SK-N-SH (cell line): Measurements from ENCODE around the gene SMARCA4. TPM values are rescaled to one million over a fixed set of nuclear protein-coding genes. Genes with fewer than 3 reads are reported as not detected.

ENCODE experiments used
- CTCF ChIA-PET: fragments of 300-600, 350-600 bp; formaldehyde crosslinking; extraction: SDS; loops from one replicate; lab custom pipeline; 2021; lab: Yijun Ruan, JAX
- POLR2A ChIA-PET: fragments of 350-600 bp; sonication (Branson Sonifier 250); formaldehyde crosslinking; extraction: SDS; loops from one replicate; lab custom pipeline; 2020; ENCODE audit warnings: antibody characterized with exemption, inconsistent platforms; lab: Yijun Ruan, JAX
- DNase-seq: peaks from one replicate; pipeline ENCODE4 v3.0.0; 2012
- H2AFZ ChIP-seq: fragments of 200-600 bp; sonication (generic); 2 replicates; pipeline ENCODE4 v1.8.1; 2016; ENCODE audit warnings: antibody characterized with exemption, mild to moderate bottlenecking, low read depth
- H3F3A ChIP-seq: fragments of 200-600 bp; sonication (generic); replicated peaks from 2 replicates; pipeline ENCODE3; 2016; ENCODE audit warnings: antibody characterized with exemption, mild to moderate bottlenecking; ENCODE audit not compliant: insufficient read depth
- H3K27ac ChIP-seq, 2 experiments: fragments of 200-500 bp in 1 of 2; fragments of 200-600 bp in 1 of 2; sonication (Bioruptor generic) in 1 of 2; sonication (generic), shearing (Covaris generic) in 1 of 2; 2 replicates each; pipeline versions ENCODE4 v1.5.1 to v1.6.1; 2014 to 2016; ENCODE audit warnings: low read depth in 2 of 2, inconsistent platforms in 1 of 2, low read length in 1 of 2, mild to moderate bottlenecking in 1 of 2, mixed read lengths in 1 of 2
- H3K27me3 ChIP-seq: fragments of 200-600 bp; sonication (generic), shearing (Covaris generic); 2 replicates; pipeline ENCODE4 v1.6.1; 2016; ENCODE audit warnings: mixed run types; ENCODE audit not compliant: insufficient read depth
- H3K36me3 ChIP-seq, 2 experiments: fragments of 200-500 bp in 1 of 2; fragments of 200-600 bp in 1 of 2; sonication (Bioruptor generic) in 1 of 2; sonication (generic) in 1 of 2; replicated peaks in 1 of 2; 2 replicates each; pipeline versions ENCODE3 to v1.5.1; 2014 to 2016; ENCODE audit warnings: low read length in 1 of 2, mild to moderate bottlenecking in 1 of 2; ENCODE audit not compliant: insufficient read depth in 2 of 2, control insufficient read depth in 1 of 2
- H3K4me1 ChIP-seq, 2 experiments: fragments of 200-500 bp in 1 of 2; fragments of 200-600 bp in 1 of 2; sonication (Bioruptor generic) in 1 of 2; sonication (generic), shearing (Covaris generic) in 1 of 2; 2 replicates each; pipeline versions ENCODE4 v1.5.1 to v1.6.1; 2014 to 2016; ENCODE audit warnings: low read depth in 1 of 2, low read length in 1 of 2, mixed run types in 1 of 2; ENCODE audit not compliant: insufficient read depth in 2 of 2, control insufficient read depth in 1 of 2
- H3K4me2 ChIP-seq: fragments of 200-600 bp; sonication (generic), shearing (Covaris generic); 2 replicates; pipeline ENCODE4 v1.6.1; 2017; ENCODE audit warnings: mixed run types
- H3K4me3 ChIP-seq, 2 experiments: fragments of 200-500 bp in 1 of 2; fragments of 200-600 bp in 1 of 2; sonication (Bioruptor generic) in 1 of 2; sonication (generic), shearing (Covaris generic) in 1 of 2; 2 replicates each; pipeline versions ENCODE4 v1.5.1 to v1.8.1; 2014 to 2016; ENCODE audit warnings: low read depth in 2 of 2, inconsistent platforms in 1 of 2, low read length in 1 of 2, mild to moderate bottlenecking in 1 of 2, mixed read lengths in 1 of 2, moderate library complexity in 1 of 2
- H3K79me2 ChIP-seq: fragments of 200-600 bp; sonication (generic); 2 replicates; pipeline ENCODE4 v1.8.1; 2017; ENCODE audit warnings: mild to moderate bottlenecking; ENCODE audit not compliant: insufficient read depth
- H3K9ac ChIP-seq: fragments of 200-600 bp; sonication (generic); 2 replicates; pipeline ENCODE4 v1.6.1; 2017; ENCODE audit warnings: mixed run types
- H3K9me2 ChIP-seq: fragments of 200-600 bp; sonication (generic); 2 replicates; pipeline ENCODE4 v1.6.1; 2017; ENCODE audit warnings: mixed run types
- H3K9me3 ChIP-seq: fragments of 200-600 bp; sonication (generic); 2 replicates; pipeline ENCODE4 v1.6.1; 2017; ENCODE audit warnings: mixed run types, mild to moderate bottlenecking, moderate library complexity
- H4K20me1 ChIP-seq: fragments of 200-600 bp; sonication (generic); 2 replicates; pipeline ENCODE4 v1.6.1; 2017; ENCODE audit warnings: mild to moderate bottlenecking, mixed run types; ENCODE audit not compliant: insufficient read depth
- CHD2 ChIP-seq: fragments of 150-350 bp; IDR thresholded peaks from 2 replicates; pipeline ENCODE4 v1.6.1; 2018; ENCODE audit warnings: low read length; ENCODE audit not compliant: partially characterized antibody
- EZH2phosphoT487 ChIP-seq: fragments of 200-600 bp; sonication (generic); IDR thresholded peaks from 2 replicates; pipeline ENCODE4 v1.6.1; 2017; ENCODE audit warnings: low read depth, mixed run types, mild to moderate bottlenecking, antibody characterized with exemption, moderate library complexity, borderline replicate concordance
- FOXJ3 ChIP-seq: sonication (generic); formaldehyde crosslinking; IDR thresholded peaks from 2 replicates; pipeline ENCODE4 v1.5.1; 2020; ENCODE audit warnings: mild to moderate bottlenecking, missing genetic modification reagents
- FOXM1 ChIP-seq: IDR thresholded peaks from 2 replicates; pipeline ENCODE4 v1.4.0; 2012; ENCODE audit warnings: low read depth, mild to moderate bottlenecking
- JUND ChIP-seq: IDR thresholded peaks from 2 replicates; pipeline ENCODE4 v1.4.0; 2012
- MEF2A ChIP-seq: IDR thresholded peaks from 2 replicates; pipeline ENCODE4 v1.4.0; 2012; ENCODE audit warnings: low read depth, borderline replicate concordance
- NFIC ChIP-seq: IDR thresholded peaks from 2 replicates; pipeline ENCODE4 v1.4.0; 2012; ENCODE audit warnings: borderline replicate concordance
- RCOR1 ChIP-seq: fragments of 150-350 bp; IDR thresholded peaks from 2 replicates; pipeline ENCODE4 v1.6.1; 2017; ENCODE audit warnings: antibody characterized with exemption, low read length
- SIN3A ChIP-seq: IDR thresholded peaks from 2 replicates; pipeline ENCODE4 v1.6.1; 2012; ENCODE audit warnings: low read depth, mild to moderate bottlenecking, low read length, moderate library complexity, borderline replicate concordance
- TEAD4 ChIP-seq: IDR thresholded peaks from 2 replicates; pipeline ENCODE4 v1.4.0; 2012; ENCODE audit warnings: mild to moderate bottlenecking, borderline replicate concordance; ENCODE audit not compliant: insufficient read depth
- YY1 ChIP-seq: IDR thresholded peaks from 2 replicates; pipeline ENCODE4 v1.4.0; 2012; ENCODE audit warnings: low read depth, mild to moderate bottlenecking
- WGBS: methylation state at CpG from one replicate; pipeline ENCODE4 v1.1.6; 2017; ENCODE audit warnings: low lambda C conversion rate; 5-methylcytosine and 5-hydroxymethylcytosine counted together
- polyA plus RNA-seq, 3 experiments: library from polyadenylated mRNA; depleted of rRNA; stranded (reverse); fragments of >200 nt; gene quantifications; 2 replicates each; pipeline ENCODE4 v1.2.3, GENCODE V29; 2012
- TF ChIP-seq, protein P1 (sequence below): fragments of 200-600 bp; sonication (generic); IDR thresholded peaks from 2 replicates; pipeline ENCODE4 v1.6.1; 2017; ENCODE audit warnings: antibody characterized with exemption, mild to moderate bottlenecking, moderate library complexity
- TF ChIP-seq, protein P2 (sequence below): fragments of 150-350 bp; IDR thresholded peaks from 2 replicates; pipeline ENCODE4 v1.6.1; 2017; ENCODE audit warnings: antibody characterized with exemption, low read length, low read depth, borderline replicate concordance
- TF ChIP-seq, protein P3 (sequence below): IDR thresholded peaks from 2 replicates; pipeline ENCODE4 v1.4.0; 2012; ENCODE audit warnings: low read depth

SMARCA4 gene
- polyA plus RNA-seq, 1 of the 3 experiments (the other 2 are of a cell fraction), result 90.7 TPM

DNA sequence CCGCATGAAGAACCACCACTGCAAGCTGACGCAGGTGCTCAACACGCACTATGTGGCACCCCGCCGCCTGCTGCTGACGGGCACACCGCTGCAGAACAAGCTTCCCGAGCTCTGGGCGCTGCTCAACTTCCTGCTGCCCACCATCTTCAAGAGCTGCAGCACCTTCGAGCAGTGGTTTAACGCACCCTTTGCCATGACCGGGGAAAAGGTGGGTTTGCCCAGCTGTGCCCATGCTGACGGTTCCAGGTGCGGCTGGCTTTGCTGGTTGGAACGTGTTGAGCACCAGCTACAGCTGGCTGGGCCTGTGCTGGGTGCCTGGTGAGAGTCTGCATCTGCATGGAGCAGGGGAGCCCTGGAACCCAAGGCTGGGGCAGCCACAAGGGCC is 60.9 kb downstream of the SMARCA4 start:
- POLR2A ChIA-PET, result interaction anchor here (0.5 kb wide), 1 partner anchor 65 kb away, joined by 3 read pairs; no protein-coding TSS in a partner anchor
- 94% methylated on average over 11 of the region's 15 CpGs for WGBS

DNA sequence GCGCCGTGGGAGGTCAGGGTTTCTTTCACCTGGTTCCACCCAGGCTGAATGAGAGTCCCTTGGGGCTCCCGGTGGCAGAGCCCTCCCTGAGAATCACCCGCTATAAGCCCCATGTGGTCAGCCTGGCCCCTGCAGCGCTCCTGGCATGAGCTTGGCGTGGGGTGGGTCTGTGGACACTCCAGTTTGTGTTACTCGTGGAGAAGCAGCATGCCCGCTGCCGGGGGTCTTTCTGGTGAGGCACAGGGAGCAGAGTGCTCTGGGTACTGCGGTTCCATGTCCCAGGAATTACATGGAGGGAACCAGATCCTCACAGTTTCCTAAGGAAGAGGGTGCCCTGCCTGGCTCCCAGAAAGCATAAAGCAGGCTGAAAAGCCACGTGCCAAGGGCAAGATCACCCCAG is 62.2 kb downstream of the SMARCA4 start:
- no peaks in the 10 kb centered on the region for H3F3A ChIP-seq
- no peaks in the 10 kb centered on the region for H3K9me3 ChIP-seq
- H3K79me2 ChIP-seq, result no peaks in the 10 kb centered on the region
- DNase-seq, result no peak
- no peak overlapping the region; a peak in 1 of 4 replicates for H3K27ac ChIP-seq
- H3K4me1 ChIP-seq, result no peaks in the 10 kb centered on the region; a peak in 1 of 4 replicates
- no peaks in the 10 kb centered on the region for H3K9me2 ChIP-seq
- 87% methylated on average over 7 of the region's 11 CpGs for WGBS
- no peaks in the 10 kb centered on the region for H3K27me3 ChIP-seq
- no peak overlapping the region for H3K9ac ChIP-seq
- H4K20me1 ChIP-seq, result no peaks in the 10 kb centered on the region
- no peak overlapping the region for H3K4me2 ChIP-seq
- H3K36me3 ChIP-seq, result peaks cover 9 to 88% of the 10 kb centered on the region in 2 experiments
- ChIA-PET POLR2A (interaction anchor here (0.6 kb wide), 1 partner anchor 74 kb away, joined by 3 read pairs; no protein-coding TSS in a partner anchor), CTCF (interaction anchor here (1.0 to 3.9 kb wide), 3 partner anchors 12 to 103 kb away, joined by 3 to 36 read pairs (median 4); no protein-coding TSS in a partner anchor)
- no peak overlapping the region for H3K4me3 ChIP-seq
- TF ChIP-seq NFIC (no peak), RCOR1 (no peak)
- TF ChIP-seq, protein P1, sequence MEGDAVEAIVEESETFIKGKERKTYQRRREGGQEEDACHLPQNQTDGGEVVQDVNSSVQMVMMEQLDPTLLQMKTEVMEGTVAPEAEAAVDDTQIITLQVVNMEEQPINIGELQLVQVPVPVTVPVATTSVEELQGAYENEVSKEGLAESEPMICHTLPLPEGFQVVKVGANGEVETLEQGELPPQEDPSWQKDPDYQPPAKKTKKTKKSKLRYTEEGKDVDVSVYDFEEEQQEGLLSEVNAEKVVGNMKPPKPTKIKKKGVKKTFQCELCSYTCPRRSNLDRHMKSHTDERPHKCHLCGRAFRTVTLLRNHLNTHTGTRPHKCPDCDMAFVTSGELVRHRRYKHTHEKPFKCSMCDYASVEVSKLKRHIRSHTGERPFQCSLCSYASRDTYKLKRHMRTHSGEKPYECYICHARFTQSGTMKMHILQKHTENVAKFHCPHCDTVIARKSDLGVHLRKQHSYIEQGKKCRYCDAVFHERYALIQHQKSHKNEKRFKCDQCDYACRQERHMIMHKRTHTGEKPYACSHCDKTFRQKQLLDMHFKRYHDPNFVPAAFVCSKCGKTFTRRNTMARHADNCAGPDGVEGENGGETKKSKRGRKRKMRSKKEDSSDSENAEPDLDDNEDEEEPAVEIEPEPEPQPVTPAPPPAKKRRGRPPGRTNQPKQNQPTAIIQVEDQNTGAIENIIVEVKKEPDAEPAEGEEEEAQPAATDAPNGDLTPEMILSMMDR, result no peak
- TF ChIP-seq, all 33 proteins: peak for 0
- H2AFZ ChIP-seq, result no peak overlapping the region

More for the DNA sequence above, 60.9 kb downstream of the SMARCA4 start:
- no peak for TF ChIP-seq FOXM1
- no peak for TF ChIP-seq MEF2A
- TF ChIP-seq, protein P2, sequence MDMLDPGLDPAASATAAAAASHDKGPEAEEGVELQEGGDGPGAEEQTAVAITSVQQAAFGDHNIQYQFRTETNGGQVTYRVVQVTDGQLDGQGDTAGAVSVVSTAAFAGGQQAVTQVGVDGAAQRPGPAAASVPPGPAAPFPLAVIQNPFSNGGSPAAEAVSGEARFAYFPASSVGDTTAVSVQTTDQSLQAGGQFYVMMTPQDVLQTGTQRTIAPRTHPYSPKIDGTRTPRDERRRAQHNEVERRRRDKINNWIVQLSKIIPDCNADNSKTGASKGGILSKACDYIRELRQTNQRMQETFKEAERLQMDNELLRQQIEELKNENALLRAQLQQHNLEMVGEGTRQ, result no peak
- TF ChIP-seq CHD2, result no peak
- no peak for TF ChIP-seq EZH2phosphoT487
- TF ChIP-seq YY1, result no peak
- no peak for TF ChIP-seq TEAD4
- no peak for TF ChIP-seq SIN3A
- TF ChIP-seq, protein P3, sequence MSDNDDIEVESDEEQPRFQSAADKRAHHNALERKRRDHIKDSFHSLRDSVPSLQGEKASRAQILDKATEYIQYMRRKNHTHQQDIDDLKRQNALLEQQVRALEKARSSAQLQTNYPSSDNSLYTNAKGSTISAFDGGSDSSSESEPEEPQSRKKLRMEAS, result no peak
- TF ChIP-seq, protein P1, result no peak
- TF ChIP-seq FOXJ3 (CRISPR knock-in tag), result no peak
- TF ChIP-seq JUND, result no peak
- DNase-seq, result no peak
- H3K79me2 ChIP-seq, result no peaks in the 10 kb centered on the region
- no peak overlapping the region for H3K4me2 ChIP-seq
- H3K4me1 ChIP-seq, result no peaks in the 10 kb centered on the region; a peak in 1 of 4 replicates
- H3K27ac ChIP-seq, result no peak overlapping the region
- CTCF ChIA-PET, result interaction anchor here (0.9 to 3.9 kb wide), 4 partner anchors 14 to 104 kb away, joined by 3 to 36 read pairs (median 4); no protein-coding TSS in a partner anchor
- H3K9ac ChIP-seq, result no peak overlapping the region
- no peak overlapping the region for H2AFZ ChIP-seq
- H3K9me3 ChIP-seq, result no peaks in the 10 kb centered on the region
- H4K20me1 ChIP-seq, result no peaks in the 10 kb centered on the region
- H3K9me2 ChIP-seq, result no peaks in the 10 kb centered on the region
- H3F3A ChIP-seq, result no peaks in the 10 kb centered on the region
- no peaks in the 10 kb centered on the region for H3K27me3 ChIP-seq
- peaks cover 2 to 88% of the 10 kb centered on the region in 2 experiments for H3K36me3 ChIP-seq
- no peak overlapping the region for H3K4me3 ChIP-seq
